HG02840 (cell line): ENCODE measurements around the gene TMEM37.
"Not testable (repeated sequence)": the region's sequence is repeated elsewhere in the genome, so short reads cannot be mapped to it uniquely, and the experiment has no call there.

Source experiments
- ATAC-seq: cut with Tn5 transposase; IDR thresholded peaks from one replicate; pipeline ENCODE4 v1.9.1; 2021; ENCODE audit warnings: mild to moderate bottlenecking, moderate library complexity, moderate number of reproducible peaks; ENCODE audit not compliant: unreplicated experiment, low FRiP score

Gene TMEM37, protein sequence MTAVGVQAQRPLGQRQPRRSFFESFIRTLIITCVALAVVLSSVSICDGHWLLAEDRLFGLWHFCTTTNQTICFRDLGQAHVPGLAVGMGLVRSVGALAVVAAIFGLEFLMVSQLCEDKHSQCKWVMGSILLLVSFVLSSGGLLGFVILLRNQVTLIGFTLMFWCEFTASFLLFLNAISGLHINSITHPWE

DNA sequence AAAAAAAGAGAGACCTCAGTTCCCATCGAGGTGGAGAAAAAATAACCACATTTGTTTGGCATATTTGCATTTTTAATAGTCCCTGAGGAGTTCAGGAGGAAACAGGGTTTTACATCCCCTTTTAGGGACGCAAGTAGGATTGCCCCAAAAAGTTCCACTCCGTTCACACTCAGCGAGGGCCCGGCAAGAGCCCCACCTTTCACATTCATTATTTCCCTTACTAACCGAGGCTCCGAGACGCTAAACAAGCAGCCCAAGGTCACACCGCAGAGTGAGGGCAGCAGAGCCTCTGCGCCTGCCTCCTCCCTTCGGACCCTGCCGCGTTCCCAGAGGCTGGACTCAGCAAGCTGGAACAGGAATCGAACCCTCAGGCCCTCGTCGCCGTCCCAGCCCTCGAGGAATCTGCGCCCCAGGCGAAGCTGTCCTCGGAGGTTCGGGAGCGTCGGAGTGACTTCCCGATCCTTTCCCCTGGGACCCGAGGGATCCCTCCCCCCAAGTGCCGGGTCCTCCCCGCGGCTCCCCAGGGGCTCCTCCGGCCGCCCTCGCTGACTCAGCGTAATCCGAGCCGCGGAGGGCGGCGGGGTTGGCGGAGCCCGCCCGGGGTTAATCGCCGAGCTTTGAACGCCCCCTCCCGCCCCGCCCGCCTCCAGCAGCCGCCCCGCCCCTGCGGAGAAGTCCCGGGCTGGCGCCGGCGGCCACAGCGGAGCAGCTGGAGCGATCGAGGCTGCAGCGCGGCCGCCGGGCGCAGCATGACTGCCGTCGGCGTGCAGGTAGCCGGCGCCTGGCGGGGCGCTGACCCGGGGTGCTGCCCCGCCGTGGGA is at the start of gene TMEM37:
Gene TMEM37 (plus strand): TSS at position 700 of the 821 bp plus-strand sequence. CDS start 50 bp downstream, at position 750.
- ATAC-seq: peak; percentile 68

DNA sequence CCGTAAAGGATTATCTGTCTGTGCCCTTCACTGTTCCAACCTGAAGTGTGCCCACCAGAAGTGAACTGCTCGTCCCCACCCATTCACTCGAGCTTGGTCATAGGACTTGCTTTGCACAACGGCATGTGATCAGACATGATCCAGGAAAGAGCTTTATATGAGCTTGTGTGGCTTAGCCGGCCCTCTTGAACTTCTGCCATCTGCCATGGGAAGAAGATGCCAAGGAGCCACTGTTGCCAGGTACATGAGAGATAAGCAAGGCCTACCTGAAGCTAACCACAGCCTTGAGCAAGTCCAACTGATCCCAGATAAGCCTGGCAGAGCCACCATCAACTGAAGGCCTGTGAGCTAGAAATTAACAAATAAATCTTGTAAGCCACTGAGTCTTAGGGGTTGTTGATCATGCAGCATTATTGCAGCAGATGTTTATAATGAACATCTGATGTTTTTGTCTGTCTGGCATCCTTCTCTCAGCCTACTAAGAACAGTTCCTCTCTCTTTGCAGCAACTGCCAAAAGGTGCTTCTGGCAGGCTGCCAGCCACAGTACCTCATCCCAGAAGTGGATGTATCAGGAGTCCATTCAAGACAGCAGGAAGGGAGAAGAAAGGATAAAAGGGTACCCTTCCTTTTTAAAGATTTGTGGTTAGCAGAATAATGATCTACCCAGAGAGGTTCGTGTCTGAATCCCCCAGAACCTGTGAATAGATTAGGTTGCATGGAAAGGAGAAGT is 48.1 kb upstream of the TMEM37 start:
- ATAC-seq: no peak

DNA sequence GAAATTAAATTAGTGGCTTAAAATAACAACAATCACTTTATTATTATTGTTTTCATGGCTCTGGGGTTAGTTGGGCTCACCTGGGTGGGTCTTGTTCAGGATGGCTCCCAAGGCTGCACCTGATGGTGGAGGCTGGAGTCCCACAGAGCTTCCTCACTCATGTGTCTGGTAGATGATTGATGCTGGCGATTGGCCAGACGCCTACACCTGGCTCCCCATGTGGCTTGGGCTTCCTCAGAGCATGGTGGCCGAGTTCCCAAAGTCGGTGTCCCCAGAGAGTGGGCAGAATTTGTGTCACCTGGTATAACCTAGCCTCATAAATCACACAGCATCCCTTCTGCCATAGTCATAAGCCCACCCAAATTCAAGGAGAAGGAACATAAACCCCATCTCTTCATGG is 46.7 kb upstream of the TMEM37 start:
- ATAC-seq: no peak

DNA sequence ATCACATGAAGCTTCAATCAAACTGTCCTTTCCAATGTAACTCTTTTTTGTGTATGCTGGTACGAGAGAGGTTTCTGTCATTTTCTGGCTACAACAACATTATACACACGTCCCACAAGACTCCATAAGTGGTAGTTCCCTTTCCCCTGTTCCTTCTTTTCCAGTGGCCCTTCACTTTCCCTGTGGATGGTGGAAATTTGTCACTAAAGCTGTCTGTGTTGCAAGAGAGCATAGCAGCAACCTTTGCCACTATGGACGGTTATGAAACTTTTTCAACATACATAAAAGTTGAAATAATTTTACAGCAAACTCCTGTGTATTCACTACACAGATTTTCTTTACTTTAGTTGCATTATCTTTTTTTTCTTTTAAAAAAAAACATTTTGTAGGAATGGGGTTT is 46.2 kb upstream of the TMEM37 start:
- no peak for ATAC-seq

DNA sequence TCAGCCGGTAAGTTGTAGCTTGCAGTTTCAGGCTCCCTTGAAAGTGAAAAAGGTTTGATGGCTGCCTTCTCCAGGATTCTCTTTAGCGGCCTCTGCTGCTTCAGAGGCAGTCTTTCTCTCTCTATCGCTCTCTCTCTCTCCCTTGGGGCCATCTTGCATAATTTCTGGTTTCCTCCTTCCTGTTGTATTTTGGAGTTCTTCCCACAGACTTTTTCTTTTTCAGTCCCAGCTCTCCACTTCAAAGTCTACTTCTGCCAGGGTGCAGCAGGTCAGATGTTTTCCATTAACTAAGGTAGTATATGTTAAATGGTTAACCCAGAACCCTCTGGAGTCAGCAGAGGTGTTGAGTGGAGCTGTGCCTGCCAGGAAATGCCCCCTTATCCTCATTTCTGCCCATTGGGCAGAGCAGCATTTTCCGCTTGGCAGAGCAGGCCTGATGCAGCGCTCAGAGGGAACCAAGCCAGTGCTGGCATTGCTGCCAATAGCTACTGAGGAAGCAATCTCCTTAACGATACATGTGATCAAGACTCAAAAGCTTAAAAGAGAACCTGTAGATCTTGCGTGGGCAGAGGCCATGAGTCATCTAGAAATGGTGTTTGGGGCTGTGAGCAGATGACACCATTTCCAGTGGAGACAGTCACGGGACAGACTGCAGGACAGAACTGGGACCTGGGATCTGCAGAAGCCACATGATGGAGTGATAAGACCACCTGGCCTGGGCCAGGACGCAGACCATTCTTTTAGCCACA is 44.1 kb upstream of the TMEM37 start:
- peak; percentile 69 for ATAC-seq

DNA sequence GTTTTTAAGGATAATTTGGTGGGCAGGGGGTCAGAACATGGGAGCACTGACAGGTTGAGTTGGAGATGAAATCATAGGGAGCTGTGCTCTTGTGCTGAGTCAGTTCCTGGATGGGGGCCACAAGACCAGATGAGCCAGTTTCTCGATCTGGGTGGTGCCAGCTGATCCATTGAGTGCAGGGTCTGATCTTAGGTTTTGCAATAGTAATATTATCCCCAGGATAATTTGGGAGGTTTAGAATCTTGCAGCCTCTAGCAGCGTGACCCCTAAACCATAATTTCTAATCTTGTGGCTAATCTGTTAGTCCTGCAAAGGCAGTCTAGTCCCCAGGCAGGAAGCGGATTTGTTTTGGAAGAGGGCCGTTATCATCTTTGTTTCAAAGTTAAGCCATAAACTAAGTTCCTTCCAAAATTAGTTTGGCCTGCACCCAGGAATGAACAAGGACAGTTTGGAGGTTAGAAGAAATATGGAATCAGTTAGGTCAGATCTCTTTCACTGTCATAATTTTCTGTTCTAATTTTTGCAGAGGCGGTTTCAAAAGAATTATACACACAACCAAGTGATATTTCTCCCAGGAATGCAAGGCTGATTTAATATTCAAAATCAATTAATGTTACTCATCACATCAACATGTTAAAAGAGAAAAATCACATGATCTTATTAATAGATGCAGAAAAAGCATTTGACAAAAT is 41.9 kb upstream of the TMEM37 start:
- no peak for ATAC-seq

DNA sequence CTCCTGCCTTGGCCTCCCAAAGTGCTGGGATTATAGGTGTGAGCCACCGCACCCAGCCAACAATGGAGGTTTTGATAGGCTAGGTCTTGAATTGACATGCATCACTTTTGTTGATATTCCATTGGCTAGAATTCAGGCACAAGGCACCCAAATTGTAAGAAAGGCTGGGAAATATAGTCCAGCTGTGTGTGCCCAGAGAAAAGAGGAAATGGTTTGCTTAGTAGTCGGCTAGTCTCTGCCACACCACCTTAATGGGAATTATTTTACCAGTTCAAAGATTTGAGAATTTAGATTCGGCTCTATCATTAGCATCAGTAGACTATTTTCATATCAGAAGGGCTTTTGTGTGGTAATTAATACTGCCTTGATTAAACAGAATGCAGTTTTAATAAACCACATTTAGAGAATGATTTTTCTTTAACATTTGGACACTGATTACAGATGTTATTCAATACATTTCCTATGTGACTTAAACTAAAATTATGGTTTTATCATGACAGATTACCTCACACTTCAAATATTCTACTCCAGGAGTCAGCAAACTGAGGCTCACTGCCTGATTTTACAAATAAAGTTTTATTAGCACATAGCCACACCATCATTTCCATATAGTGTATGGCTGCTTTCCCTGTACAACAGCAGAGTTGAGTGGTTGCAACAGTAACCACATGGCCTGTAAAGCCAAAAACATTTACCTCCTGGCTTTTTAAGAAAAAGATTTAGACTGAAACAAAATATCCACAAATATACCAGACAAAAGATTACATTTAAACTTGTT is 37.5 kb upstream of the TMEM37 start:
- no peak for ATAC-seq

DNA sequence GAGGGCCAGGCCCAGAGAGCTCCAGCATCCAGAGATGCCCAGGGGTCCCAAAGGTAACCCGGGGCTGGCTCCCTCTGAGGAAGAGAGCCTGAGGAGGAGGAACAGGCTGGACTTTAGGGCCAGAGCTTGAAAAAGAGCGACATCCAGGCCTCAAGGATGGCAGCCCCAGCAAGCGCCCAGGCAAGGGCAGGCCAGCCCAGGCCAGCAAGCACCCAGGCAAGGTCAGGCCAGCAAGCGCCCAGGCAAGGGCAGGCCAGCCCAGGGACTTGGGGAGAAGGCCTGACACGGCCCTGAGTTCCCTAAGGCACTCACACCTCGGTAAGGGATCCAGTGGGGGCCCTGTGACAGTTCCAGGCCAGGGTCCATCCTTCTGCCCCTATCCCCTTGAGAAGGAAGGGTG is 34.5 kb upstream of the TMEM37 start:
- no peak for ATAC-seq

DNA sequence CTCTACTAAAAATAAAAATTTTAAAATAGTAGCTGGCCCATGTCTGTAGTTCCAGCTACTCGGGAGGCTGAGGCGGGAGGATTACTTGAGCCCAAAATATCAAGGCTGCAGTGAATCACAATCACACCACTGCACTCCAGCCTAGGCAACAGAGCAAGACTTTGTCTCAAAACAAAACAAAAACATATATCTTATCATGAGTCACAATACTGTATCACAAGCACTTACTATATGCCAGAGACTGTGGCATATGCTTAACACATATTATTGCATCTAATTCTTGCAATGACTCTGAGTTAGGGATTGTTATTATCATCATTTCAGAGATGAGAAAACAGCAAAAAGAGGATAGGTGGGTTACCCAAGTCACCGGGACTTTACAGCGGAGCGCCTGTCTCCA is 29.5 kb upstream of the TMEM37 start:
- no peak for ATAC-seq

DNA sequence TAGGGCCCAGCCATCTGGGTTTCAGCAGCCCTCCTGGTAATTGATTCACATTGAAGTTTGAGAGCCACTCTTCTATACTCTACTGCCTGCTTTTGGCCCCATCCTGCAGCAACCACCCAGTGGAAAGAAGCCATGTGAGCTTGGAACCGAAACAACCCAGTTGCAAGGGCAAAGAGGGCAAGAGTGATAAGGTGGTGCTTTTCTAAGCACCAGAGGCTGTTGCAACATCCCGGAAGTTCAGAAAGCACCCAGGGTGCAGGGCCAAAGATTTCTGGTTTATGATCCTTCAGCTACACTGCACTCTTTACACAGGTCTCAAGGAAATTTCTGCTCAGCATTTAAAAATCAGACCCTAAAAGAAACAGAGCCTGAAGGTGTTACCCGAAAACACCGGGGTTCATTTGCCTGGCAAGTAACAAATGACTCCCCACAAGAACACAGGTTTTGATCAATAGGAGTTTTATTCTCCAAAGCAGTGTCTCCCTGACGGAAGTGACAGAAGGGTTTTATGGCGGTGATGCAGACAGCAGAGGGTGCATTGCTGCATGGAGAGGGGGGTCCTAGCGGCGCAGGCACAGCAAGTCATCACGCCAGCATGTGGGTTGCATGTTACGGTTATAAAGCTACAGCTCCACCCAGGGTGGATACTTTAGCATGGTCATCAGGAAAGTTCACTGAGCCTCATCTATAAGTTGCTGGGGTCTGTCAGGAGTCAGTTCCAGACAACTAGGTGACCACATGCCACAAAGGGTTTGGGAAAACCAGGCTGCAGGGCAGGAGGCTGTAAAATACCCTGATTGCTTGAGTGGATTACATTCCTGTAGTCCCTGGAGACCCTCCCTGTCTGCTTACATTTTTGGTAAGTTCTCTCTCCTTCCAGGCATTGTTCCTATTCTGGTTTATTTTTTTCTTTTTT is 28.8 kb upstream of the TMEM37 start:
- no peak for ATAC-seq

DNA sequence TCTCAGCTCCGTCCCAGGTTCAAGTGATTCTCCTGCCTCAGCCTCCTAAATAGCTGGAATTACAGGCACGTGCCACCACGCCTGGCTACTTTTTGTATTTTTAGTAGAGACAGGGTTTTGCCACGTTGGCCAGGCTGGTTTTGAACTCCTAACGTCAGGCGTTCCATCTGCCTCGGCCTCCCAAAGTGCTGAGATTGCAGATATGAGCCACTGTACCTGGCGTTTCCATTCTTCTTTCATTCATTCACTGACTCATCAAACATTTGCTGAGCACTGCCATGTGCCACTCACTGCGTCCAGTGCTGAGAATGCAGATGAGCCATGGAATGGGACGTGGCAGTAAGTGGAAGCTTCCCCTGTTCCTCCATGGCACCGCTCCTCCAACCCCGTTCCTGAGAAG is 28.0 kb upstream of the TMEM37 start:
- ATAC-seq: not testable (repeated sequence)

DNA sequence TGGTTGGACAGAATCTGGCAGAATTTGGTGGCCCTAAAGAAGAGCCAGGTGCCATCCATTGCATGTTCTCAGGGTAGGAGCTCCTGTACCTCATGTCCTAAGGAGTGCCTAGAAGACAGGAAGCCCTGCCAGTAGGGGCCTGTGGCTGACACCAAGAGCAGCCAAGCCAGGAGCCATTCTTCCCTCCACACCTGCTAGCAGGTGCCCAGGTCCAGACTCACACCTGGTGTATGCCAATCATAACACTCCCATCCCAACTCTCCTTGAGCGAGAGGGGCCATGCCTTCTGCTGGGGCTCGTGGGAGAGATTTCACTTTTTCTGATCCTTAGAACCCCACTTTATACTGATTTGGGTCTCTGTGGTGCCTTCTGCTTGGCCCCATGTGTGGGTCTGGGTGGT is 26.5 kb upstream of the TMEM37 start:
- no peak for ATAC-seq

DNA sequence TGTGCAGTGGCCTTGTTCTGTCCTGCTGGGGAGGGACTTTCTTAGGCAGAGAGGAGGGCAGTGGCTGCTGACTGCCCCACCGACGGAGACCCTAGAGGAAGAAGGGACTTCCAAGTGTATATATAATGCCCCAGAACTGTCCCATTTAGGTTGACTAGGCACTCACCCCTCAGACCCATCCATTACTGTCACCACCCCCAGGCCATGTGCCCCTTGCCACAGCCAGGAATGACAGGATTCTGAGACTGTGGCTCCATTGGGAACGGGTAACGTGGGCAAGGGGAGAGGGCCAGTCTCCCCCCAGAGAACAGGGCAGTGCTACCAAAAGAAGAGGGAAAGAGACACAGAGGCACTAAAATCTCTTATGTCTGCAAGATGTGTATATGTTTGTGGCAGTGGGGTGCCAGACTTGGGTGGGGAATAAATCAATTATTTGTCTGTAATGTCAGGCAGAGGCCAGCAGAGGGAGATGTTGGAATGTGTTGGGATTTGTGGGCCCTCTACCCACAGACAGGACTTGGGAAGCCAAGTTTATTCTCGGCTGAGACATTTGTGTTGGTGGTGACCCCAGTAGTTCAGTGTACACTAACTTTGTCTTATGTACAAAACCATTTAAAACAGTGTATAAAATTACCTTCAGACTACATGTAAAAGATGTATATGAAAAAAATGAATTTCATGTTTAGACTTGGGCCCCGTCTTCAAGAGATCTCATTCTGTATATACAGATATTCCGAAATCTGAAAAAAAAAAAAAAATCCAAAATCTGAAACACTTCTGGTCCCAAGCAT is 24.0 kb upstream of the TMEM37 start:
- ATAC-seq: no peak

DNA sequence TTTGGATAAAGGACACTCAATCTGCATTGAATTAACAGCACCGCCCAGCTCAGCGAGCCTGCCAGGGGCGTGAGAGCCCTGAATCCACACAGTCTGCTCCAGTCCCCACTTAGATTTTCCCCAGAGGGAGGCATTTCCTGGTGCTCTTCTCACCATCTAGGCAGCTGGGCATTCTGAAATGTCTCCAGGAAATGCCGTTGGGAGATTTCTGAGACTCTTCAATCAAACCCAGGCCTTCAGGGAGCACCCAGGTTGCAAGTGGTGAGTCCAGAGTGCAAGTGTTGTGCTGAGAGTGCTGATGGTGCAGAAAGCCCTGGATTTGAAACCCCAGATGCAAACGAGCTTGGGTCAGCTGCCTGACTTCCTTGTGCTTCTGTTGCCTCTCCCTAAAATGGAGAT is 23.4 kb upstream of the TMEM37 start:
- no peak for ATAC-seq

DNA sequence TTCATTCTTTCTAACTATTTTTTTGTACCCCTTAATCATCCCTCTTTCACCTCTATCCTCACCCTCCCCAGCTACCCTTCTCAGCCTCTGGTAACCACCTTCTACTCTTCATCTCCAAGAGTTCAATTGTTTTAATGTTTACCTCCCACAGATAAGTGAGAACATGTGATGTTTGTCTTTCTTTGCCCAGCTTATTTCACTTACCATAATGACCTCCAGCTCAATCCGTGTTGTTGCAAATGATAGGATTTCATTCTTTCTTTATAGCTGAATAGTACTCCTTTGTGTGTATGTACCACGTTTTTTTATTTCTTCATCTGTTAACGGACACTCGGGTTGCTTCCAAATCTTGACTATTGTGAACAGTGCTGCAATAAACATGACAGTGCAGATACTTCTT is 22.1 kb upstream of the TMEM37 start:
- no peak for ATAC-seq

DNA sequence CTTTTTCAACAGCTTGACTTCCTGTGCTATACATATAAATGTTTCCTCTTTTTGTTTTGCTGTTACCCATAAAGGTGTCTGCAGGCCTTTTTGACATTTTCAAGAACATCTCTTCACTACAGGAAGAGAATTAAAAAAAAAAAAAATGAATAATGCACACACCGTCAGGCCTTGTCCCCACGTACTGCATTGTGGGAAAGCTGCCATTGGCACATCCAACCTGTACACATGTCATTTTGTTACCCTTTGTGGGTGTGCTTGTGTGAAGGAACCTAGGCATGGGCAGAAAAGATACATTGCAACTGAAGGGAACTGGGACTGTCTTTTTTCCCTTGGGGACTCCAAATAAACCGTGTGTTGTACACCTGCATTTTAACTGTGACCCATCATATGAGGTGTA is 16.8 kb upstream of the TMEM37 start:
- no peak for ATAC-seq

DNA sequence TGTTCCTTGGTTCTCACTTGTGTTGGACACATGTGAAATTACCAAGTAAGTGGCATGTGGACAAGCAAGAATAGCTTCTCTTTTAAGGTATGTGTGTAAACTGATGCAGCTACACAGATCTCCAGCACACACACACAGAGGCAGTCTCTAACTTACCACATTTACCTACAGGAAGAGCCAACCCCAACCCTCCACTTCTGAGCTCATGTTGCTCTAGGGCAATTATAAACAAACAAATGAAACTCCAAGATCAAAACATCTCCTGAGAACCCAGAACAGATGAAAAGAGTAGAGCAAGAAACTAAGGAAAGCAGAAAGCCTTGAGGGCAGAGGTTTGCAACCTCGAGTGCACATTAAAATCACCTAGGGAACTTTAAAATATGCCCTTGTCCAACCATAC is 16.0 kb upstream of the TMEM37 start:
- ATAC-seq: no peak
